ENCODE data around the gene SAA4. TPM values are rescaled to one million over a fixed set of nuclear protein-coding genes. Genes with fewer than 3 reads are reported as not detected.

The SAA4 gene
- total RNA-seq, 4 donors from 2014 or later: 1.5 TPM; not detected in 3

- WGBS, 2 donors (ENCODE audit: low coverage in 1 of 2): 76 to 84% methylated on average over 4 of the region's 4 CpGs
- H3K27me3 ChIP-seq: no peaks in the 10 kb centered on the region
- no peaks in the 10 kb centered on the region for H3K4me1 ChIP-seq
- ATAC-seq: no peak
- no peak overlapping the region for H3K27ac ChIP-seq
- H3K4me3 ChIP-seq: no peak overlapping the region
- H3K9me3 ChIP-seq: no peaks in the 10 kb centered on the region
- TF ChIP-seq POLR2A (IDR thresholded peaks at IDR 0.05): no peak
- no peaks in the 10 kb centered on the region for H3K36me3 ChIP-seq
Observed at GRCh38 chr11:18233912-18234311, 2.7 kb downstream of the SAA4 start.

GRCh38 chr11:18230859-18231258, 5.7 kb downstream of the SAA4 start:
- 81% methylated on average over 2 of the region's 2 CpGs; no CpG with 5 or more reads in 1 of the 2 donors for WGBS, 2 donors (ENCODE audit: low coverage in 1 of 2)
- no peak overlapping the region for H3K4me3 ChIP-seq
- no peaks in the 10 kb centered on the region for H3K27me3 ChIP-seq
- H3K4me1 ChIP-seq: no peaks in the 10 kb centered on the region
- no peaks in the 10 kb centered on the region for H3K36me3 ChIP-seq
- no peak for ATAC-seq
- H3K27ac ChIP-seq: no peak overlapping the region
- TF ChIP-seq POLR2AphosphoS5 (IDR thresholded peaks at IDR 0.05) (no peak), EP300 (IDR thresholded peaks at IDR 0.05) (no peak), POLR2A (IDR thresholded peaks at IDR 0.05) (no peak), CTCF (IDR thresholded peaks at IDR 0.05) (no peak)
- H3K9me3 ChIP-seq: no peaks in the 10 kb centered on the region

- Histone ChIP-seq H3K9me3 (no peaks in the 10 kb centered on the region), H3K4me3 (no peak overlapping the region), H3K36me3 (no peaks in the 10 kb centered on the region), H3K4me1 (no peaks in the 10 kb centered on the region), H3K27ac (no peak overlapping the region), H3K27me3 (no peaks in the 10 kb centered on the region)
- 30% methylated on average over 2 of the region's 3 CpGs; no CpG with 5 or more reads in 1 of the 2 donors for WGBS, 2 donors (ENCODE audit: low coverage in 1 of 2)
- no peak for ATAC-seq
- TF ChIP-seq EP300 (IDR thresholded peaks at IDR 0.05) (no peak), POLR2AphosphoS5 (IDR thresholded peaks at IDR 0.05) (no peak), POLR2A (IDR thresholded peaks at IDR 0.05) (no peak), CTCF (IDR thresholded peaks at IDR 0.05) (no peak)
Observed at GRCh38 chr11:18229501-18229900, 7.1 kb downstream of the SAA4 start.

GRCh38 chr11:18225913-18226312, 10.7 kb downstream of the SAA4 start:
- WGBS, 2 donors (ENCODE audit: low coverage in 1 of 2): 62 to 90% methylated on average over 2 of the region's 2 CpGs
- no peaks in the 10 kb centered on the region for H3K27me3 ChIP-seq
- H3K4me1 ChIP-seq: no peaks in the 10 kb centered on the region
- H3K27ac ChIP-seq: no peak overlapping the region
- no peak for ATAC-seq
- H3K9me3 ChIP-seq: no peaks in the 10 kb centered on the region
- no peak for TF ChIP-seq CTCF (IDR thresholded peaks at IDR 0.05)
- no peak for TF ChIP-seq EP300 (IDR thresholded peaks at IDR 0.05)
- TF ChIP-seq POLR2AphosphoS5 (IDR thresholded peaks at IDR 0.05): no peak
- no peak for TF ChIP-seq POLR2A (IDR thresholded peaks at IDR 0.05)
- H3K36me3 ChIP-seq: no peaks in the 10 kb centered on the region
- no peak overlapping the region for H3K4me3 ChIP-seq

GRCh38 chr11:18223591-18224387, 12.8 kb downstream of the SAA4 start:
- WGBS, 2 donors (ENCODE audit: low coverage in 1 of 2): 36 to 80% methylated on average over 3 of the region's 3 CpGs
- no peaks in the 10 kb centered on the region for H3K9me3 ChIP-seq
- TF ChIP-seq POLR2A (IDR thresholded peaks at IDR 0.05): no peak
- no peak for TF ChIP-seq POLR2AphosphoS5 (IDR thresholded peaks at IDR 0.05)
- no peak for TF ChIP-seq EP300 (IDR thresholded peaks at IDR 0.05)
- no peak for TF ChIP-seq CTCF (IDR thresholded peaks at IDR 0.05)
- H3K36me3 ChIP-seq: no peaks in the 10 kb centered on the region
- no peak overlapping the region for H3K4me3 ChIP-seq
- no peak overlapping the region for H3K27ac ChIP-seq
- ATAC-seq: no peak
- H3K4me1 ChIP-seq: no peaks in the 10 kb centered on the region
- H3K27me3 ChIP-seq: no peaks in the 10 kb centered on the region

Data from gastroesophageal sphincter (tissue), 4 donors.